ENCODE data around the gene TXNL1.

- TF ChIP-seq BRD4 (CRISPR knock-in tag; IDR thresholded peaks at IDR 0.05) (no peak), SETDB1 (CRISPR knock-in tag; IDR thresholded peaks at IDR 0.05; ENCODE audit: borderline replicate concordance) (no peak), POLR2A (IDR thresholded peaks at IDR 0.05; ENCODE audit: insufficient read depth in 1 of 2, low read depth in 2 of 2, low read length in 2 of 2) (no peak), ESRRA (CRISPR knock-in tag; IDR thresholded peaks at IDR 0.05; ENCODE audit: low read depth) (no peak), YY1 (IDR thresholded peaks at IDR 0.05; ENCODE audit: insufficient read depth, insufficient replicate concordance, low read depth, low read length) (no peak), CTCF (CRISPR knock-in tag; IDR thresholded peaks at IDR 0.05) (no peak), PATZ1 (CRISPR knock-in tag; IDR thresholded peaks at IDR 0.05) (no peak), ADNP (CRISPR knock-in tag; IDR thresholded peaks at IDR 0.05) (no peak), ELF1 (CRISPR knock-in tag; IDR thresholded peaks at IDR 0.05) (no peak), ZNF282 (IDR thresholded peaks at IDR 0.05; ENCODE audit: partially characterized antibody) (no peak), POLR2AphosphoS5 (IDR thresholded peaks at IDR 0.05; ENCODE audit: low read depth, low read length) (no peak), TCF7L2 (IDR thresholded peaks at IDR 0.05; ENCODE audit: low read depth, low read length) (no peak)
Measured at GRCh38 chr18:56570978-56571377, 67.4 kb downstream of the TXNL1 start.

All from HepG2 (cell line).